Thyroid gland (tissue), 4 donors: ENCODE data around the gene CLDN18.

Experiments
- CTCF ChIP-seq, 6 experiments: fragments of 200-600 bp in 3 of 6; fragments of 450-650 bp in 3 of 6; sonication (generic) in 3 of 6; IDR thresholded peaks; one replicate each; pipeline ENCODE4 v1.5.1; 2016 to 2019; ENCODE audit warnings: antibody characterized with exemption in 6 of 6, mild to moderate bottlenecking in 2 of 6, inconsistent platforms in 1 of 6, moderate library complexity in 1 of 6
- POLR2A ChIP-seq, 2 donors: fragments of 450-650 bp; IDR thresholded peaks; one replicate each; pipeline ENCODE4 v1.6.1; 2017; ENCODE audit warnings: antibody characterized with exemption in 2 of 2, mild to moderate bottlenecking in 2 of 2, moderate library complexity in 1 of 2

- no peak for TF ChIP-seq CTCF (IDR thresholded peaks at IDR 0.05)
- no peak for TF ChIP-seq POLR2A (IDR thresholded peaks at IDR 0.05)
These were observed 6.1 kb downstream of the CLDN18 start for GRCh38 chr3:138016065-138016464.
